Measurements from ENCODE around the gene PRKCB. TPM values are rescaled to one million over a fixed set of nuclear protein-coding genes. Genes with fewer than 3 reads are reported as not detected.

PRKCB gene
- polyA plus RNA-seq, 1 experiment: not detected

- no peak for DNase-seq (ENCODE audit: low read depth)
- Histone ChIP-seq H3K4me3 (ENCODE audit: low read depth, low read length) (no peak overlapping the region), H3K36me3 (ENCODE audit: control insufficient read depth, insufficient read depth, low read length) (no peaks in the 10 kb centered on the region), H3K27me3 (ENCODE audit: control insufficient read depth, insufficient read depth, low read length) (no peaks in the 10 kb centered on the region)
- ChIA-PET POLR2A (no interaction called here), CTCF (no interaction called here)
- TF ChIP-seq CTCF (IDR thresholded peaks at IDR 0.05; ENCODE audit: insufficient read depth, low read depth, low read length): no peak
Observed at GRCh38 chr16:24189941-24190340, 354.2 kb downstream of the PRKCB start.

GRCh38 chr16:24191876-24192402 is 356.2 kb downstream of the PRKCB start:
- Histone ChIP-seq H3K36me3 (ENCODE audit: control insufficient read depth, insufficient read depth, low read length) (no peaks in the 10 kb centered on the region), H3K27me3 (ENCODE audit: control insufficient read depth, insufficient read depth, low read length) (no peaks in the 10 kb centered on the region), H3K4me3 (ENCODE audit: low read depth, low read length) (no peak overlapping the region)
- CTCF ChIA-PET: no interaction called here
- no peak for DNase-seq (ENCODE audit: low read depth)
- TF ChIP-seq CTCF (IDR thresholded peaks at IDR 0.05; ENCODE audit: insufficient read depth, low read depth, low read length): no peak
- POLR2A ChIA-PET: no interaction called here

GRCh38 chr16:24195221-24195620 is 359.4 kb downstream of the PRKCB start:
- CTCF ChIA-PET: interaction anchor here (0.5 kb wide), 1 partner anchor 21 kb away, joined by 3 read pairs; no protein-coding TSS in a partner anchor
- DNase-seq (ENCODE audit: low read depth): no peak
- Histone ChIP-seq H3K27me3 (ENCODE audit: control insufficient read depth, insufficient read depth, low read length) (no peaks in the 10 kb centered on the region), H3K36me3 (ENCODE audit: control insufficient read depth, insufficient read depth, low read length) (no peaks in the 10 kb centered on the region), H3K4me3 (ENCODE audit: low read depth, low read length) (no peak overlapping the region)
- POLR2A ChIA-PET: no interaction called here
- no peak for TF ChIP-seq CTCF (IDR thresholded peaks at IDR 0.05; ENCODE audit: insufficient read depth, low read depth, low read length)

GRCh38 chr16:24198807-24199533 is 363.2 kb downstream of the PRKCB start:
- ChIA-PET POLR2A (no interaction called here), CTCF (no interaction called here)
- Histone ChIP-seq H3K27me3 (ENCODE audit: control insufficient read depth, insufficient read depth, low read length) (no peaks in the 10 kb centered on the region), H3K36me3 (ENCODE audit: control insufficient read depth, insufficient read depth, low read length) (no peaks in the 10 kb centered on the region), H3K4me3 (ENCODE audit: low read depth, low read length) (no peak overlapping the region)
- TF ChIP-seq CTCF (IDR thresholded peaks at IDR 0.05; ENCODE audit: insufficient read depth, low read depth, low read length): no peak
- DNase-seq (ENCODE audit: low read depth): no peak

- ChIA-PET CTCF (interaction anchor here (0.6 kb wide), 1 partner anchor 301 kb away, joined by 3 read pairs; no protein-coding TSS in a partner anchor), POLR2A (no interaction called here)
- no peak overlapping the region for H3K4me3 ChIP-seq (ENCODE audit: low read depth, low read length)
- H3K27me3 ChIP-seq (ENCODE audit: control insufficient read depth, insufficient read depth, low read length): no peaks in the 10 kb centered on the region
- DNase-seq (ENCODE audit: low read depth): no peak
- H3K36me3 ChIP-seq (ENCODE audit: control insufficient read depth, insufficient read depth, low read length): no peaks in the 10 kb centered on the region
- TF ChIP-seq CTCF (IDR thresholded peaks at IDR 0.05; ENCODE audit: insufficient read depth, low read depth, low read length): no peak
Observed at GRCh38 chr16:24203675-24204074, 367.9 kb downstream of the PRKCB start.

Data from BJ (cell line).